Raji (cell line): ENCODE results near the gene EFL1.

Experiments
- POLR2A ChIP-seq: IDR thresholded peaks from 2 replicates; pipeline ENCODE4 v1.6.1; 2011; ENCODE audit warnings: low read depth, low read length, control low read depth; ENCODE audit not compliant: insufficient read depth

Gene EFL1

DNA sequence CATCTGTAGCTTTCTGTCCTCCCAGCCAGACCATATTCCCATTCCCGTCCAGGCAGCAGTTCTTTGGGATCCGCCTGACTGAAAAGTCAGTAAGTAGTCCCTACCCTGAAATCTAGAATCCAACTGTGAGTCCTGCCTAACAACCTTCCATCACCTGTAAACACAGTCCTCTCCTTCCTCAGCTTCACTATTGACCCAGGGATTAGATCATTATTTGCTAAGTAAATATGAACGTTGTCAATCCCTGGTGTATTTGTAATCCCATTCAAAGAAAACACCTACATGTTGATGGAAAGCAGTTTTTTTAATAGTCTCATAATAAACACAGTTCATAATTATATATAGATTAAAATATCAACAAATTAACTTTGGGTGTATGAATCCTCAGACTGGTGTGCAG lies 816 bp upstream of the EFL1 start:
- TF ChIP-seq POLR2A, result no peak

DNA sequence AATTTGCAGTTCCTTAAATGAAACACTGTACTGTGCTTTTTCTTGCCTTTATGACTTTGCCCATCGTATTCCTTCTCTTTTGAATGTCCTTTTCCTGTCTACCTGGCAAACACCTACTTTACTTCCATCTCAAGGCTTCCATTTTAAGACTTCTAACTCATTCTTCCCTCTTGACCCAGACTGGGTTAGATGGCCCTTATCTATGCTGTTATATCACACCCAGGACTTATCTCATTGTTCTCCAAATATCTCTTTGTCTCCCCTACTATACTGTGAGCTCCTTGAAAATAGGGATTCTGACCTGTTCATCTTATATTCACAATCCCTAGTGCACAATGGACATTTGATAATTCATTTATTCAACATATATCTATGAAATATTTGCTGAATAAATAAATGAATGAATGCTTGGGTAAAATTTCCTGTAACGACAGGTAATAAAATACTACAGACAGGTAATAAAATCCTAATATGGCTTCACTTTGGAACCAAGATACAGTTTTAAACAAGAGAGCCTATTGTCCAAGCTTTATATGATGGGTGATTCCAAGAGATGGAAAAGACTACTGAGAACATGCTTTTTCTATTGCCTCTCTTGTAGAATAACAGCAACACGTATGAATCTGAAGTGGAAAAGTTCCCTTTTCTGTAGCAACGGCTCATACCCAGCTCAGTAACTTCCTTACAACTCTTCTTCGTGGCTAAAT lies 22.7 kb downstream of the EFL1 start:
- TF ChIP-seq POLR2A, result no peak

DNA sequence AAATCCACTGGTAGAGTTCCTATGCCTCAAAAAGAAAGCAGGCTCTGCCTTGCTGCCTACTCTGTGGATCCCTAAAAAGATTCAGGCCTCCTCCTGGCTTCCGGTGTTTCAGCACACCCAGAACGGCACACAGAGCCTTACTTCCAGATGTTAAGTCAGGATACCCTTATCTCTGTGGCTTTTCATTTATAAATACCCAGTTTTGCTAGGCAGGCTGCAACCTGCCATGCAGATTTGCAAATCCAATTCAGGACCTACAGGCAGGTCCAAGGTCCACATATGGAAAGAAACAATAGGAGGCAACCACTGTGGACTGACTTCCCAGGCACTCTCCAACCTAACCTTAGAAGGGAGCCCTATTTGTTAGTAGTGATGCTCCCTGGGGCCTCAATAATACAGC lies 30.7 kb downstream of the EFL1 start:
- TF ChIP-seq POLR2A, result no peak

DNA sequence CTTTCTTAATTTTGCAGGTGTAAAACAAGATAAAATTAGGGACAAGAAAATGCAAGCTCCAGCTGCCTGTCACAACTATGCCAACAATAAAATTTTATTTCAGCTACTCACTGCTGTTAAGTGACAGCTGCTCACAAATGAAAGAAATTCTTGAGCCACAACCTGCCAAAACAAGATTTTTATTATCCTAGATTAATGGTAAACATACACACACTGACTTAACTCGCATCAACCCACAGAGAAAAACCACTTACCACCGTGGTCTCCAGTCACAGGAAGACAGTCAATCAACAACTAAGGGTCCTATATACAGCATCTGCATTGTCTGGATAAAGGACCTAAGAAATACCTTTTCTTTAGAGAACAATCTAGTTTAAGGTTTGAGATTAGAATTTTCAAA lies 31.3 kb downstream of the EFL1 start:
- TF ChIP-seq POLR2A, result no peak

DNA sequence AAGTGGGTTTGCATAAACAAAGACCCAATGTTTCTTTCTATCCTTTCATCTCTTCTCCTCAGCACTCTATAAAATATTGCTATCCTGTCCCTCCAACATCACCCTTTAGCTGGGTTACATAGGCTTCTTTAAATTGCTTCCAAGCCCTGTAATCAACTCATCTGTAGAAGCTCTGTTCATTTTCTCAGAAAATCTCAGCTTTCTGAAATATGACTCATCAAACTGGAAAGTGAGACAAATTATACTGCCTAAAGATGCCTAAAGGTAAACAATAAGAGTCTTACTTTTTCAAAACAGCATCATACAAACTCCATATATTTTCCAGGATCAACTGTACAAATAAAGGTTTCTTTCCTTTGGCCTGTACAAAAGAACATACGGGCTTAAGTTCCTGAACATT lies 33.8 kb downstream of the EFL1 start:
- no peak for TF ChIP-seq POLR2A

DNA sequence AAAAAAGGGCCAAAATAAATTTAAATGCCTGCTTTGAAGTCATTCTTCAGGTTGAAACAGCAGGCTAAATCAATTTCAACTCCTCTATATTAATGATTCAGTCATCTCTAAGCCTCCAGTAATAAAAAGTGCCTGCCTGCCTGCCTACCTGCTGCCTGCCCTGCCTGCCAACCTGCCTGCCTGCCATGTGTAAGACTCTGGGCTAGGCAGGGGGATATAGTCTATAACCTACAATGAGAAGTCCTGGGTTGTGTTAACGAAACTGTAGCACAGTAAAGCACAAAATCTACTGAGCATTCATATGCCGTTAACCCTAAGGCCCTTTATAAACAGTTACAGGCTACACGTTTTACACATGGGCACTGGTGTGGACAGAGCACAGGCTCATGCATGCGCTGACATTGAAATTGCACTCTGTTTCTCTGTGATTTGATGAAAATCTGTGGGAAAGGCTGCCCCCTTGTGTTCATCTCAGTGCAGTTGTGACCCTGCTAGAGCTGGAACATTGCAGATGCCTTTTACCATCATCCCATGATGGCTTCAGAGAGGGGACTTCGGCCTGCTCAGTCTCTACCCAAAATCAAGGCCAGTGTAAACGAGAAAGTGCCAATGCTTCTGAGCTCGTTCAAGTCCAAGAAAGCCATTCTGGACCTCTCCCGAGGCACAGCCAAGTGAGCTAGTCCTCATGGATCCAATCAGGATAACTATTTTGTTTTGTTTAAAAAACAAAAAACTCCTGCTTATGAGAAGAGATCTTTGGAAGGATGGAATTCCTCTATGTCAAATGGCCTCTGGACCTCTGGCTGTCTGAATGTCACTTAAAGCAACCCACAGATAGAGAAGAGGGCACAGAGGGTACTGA lies 64.6 kb downstream of the EFL1 start:
- TF ChIP-seq POLR2A, result no peak

DNA sequence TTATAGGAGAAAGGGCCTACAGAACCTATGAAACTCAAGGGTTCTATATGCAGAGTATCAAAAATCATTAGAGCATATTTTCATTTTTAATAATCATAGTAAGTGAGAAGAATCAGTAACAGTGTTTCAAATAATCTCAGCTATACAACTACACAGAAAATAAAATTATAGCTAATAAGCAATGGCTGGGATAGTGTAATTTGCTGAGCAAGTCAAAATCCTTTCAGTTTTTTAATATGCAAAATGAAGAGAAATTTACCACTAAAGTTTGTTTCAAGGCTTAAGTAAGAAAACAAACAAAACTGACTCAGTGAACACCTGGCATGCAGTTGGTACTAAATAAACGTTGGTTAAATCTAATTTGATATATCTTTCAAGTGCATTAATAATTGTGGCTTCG lies 66.2 kb downstream of the EFL1 start:
- TF ChIP-seq POLR2A, result no peak

DNA sequence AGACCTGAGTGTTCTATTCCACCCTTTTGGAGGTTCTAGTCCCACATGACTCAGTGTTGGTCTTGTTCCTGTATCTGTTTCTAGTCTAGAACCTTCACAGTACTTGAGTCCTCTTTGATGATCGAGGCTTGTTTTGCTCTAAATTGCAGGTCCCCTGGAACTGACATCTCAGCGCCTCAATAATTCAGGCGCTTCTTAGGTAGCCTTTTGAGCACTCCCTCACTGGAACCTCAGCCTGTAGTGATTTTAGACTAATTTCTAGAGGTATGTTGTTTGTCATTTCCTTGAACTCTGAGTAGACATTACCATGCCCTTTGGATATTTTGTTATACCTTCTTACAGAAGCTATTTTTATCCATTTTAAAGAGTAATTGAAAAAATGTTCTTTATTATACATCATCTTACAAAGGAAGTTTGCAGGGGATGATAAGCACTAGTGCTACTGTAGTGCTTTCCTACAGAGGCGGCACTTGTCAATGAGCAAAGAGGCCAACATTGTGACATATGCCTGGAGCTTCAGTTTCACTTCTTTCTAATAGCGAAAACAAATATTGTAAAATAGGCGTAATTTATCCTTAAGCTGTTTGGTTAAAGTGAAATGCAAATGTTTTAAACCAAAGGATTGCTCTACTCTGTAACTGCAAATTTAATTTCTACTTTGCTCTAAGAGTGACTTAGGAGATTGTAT lies 75.7 kb downstream of the EFL1 start:
- no peak for TF ChIP-seq POLR2A

DNA sequence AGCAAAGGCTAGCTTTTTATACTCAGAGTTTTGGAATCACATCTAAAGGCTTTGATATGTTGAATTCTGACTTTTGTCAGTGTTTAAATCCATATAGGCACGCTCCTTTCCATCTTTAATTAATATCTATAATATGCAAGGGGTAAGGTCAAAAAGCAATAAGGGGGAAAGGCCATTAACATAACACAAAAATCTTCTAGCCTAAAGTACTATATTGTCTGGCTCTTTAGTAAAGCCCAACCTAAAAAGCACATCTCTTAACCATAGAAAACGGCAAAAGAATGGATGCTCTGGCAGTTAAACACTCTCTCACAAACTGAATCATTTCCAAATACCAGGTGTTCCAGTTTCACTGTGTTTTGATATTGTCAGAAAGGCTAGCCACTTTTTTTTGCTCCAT lies 76.4 kb downstream of the EFL1 start:
- no peak for TF ChIP-seq POLR2A

DNA sequence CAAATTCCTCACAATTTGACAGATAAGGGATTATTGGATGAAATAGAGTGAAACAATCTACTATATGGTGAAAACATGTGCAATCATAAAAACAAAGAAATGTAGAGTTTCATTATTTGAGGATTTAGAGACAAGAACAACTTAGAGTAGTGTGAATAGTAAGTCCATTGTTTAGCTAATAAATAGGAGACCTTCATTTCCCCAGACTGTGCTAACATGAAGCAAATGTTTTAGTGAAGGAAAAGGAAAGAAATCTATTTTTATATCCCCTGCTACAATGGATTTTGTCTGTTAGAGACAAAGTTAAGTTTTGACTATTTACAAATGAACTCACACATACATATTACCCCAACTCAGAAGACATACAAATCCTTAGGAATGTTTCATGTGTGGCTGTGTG lies 77.8 kb downstream of the EFL1 start:
- no peak for TF ChIP-seq POLR2A

DNA sequence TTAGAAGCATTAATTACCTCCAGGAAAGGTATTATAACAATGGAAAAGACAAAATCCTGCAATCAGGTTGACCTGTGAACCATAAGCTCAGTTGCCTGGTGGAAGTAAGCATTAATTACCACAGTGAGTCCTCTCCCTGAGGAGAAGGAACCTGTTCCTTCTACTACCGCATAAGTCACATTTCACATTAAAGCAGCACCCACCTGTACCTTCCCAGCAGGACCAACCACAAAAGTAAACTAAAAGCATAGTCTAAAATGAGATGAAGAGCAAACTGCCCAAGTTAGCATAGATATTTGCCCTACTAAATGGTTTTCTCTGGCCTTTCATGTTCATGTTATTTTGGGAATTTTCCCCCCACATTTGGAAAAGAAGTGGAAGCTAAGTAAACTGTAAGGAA lies 78.2 kb downstream of the EFL1 start:
- TF ChIP-seq POLR2A, result no peak

DNA sequence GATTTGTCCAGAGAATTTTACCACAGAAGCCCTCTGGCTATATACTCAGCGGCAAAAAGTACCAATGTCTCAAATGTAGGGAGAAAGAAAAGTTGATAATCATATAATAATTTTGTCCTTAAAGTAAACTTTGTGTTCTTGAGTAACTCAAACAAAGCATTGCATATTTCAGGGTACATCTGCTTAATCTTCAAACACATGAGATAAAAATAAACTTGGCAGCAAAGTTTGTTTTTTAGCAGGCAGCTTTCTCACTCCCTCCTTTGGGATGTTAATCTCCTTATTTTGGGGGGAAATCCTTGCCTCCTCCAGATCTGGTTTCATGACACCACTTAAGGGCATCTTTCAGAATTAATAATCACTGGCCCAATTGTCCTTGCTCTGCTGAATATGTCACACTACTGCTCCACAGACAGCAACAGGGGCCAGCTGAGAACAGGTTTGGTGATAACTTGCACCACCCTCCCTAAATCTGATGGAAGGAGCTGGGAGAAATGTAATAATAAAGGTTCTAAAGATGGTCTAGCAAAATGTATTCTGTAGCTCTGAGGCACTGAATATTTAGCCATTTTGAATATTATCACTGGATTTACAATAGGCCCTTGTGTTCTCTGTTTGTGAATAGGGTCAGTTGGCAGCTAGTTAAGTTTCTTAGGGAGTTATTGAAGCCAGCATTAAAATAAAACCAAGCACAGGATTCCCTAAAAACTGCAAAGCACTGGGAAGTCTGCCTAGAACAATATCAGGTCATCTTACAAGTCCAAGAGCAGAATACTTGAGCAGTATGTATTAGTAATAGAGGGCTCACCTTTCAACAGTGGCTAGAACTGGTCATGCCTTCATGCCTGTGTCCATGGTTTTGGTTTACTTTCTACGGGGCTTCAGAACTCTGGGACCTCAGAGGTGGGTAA lies 79.2 kb downstream of the EFL1 start:
- no peak for TF ChIP-seq POLR2A

DNA sequence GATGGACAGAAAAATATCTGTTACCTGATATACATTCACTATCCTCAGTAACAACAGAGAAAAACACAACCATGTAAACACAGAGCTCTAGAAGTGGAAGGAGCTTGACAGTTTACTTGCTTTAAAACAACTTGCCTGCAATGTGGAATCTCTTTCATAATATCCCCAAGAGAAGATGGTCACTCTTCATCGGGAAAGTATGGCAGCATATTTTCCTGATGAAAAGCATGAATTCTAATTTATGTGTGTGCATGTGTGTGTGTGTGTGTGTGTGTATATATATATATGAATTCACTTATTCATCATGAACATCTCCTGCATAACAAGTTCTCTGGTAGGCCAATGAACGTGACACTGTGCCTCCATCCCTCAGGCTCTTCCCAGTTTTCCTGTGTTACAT lies 81.2 kb downstream of the EFL1 start:
- TF ChIP-seq POLR2A, result no peak

DNA sequence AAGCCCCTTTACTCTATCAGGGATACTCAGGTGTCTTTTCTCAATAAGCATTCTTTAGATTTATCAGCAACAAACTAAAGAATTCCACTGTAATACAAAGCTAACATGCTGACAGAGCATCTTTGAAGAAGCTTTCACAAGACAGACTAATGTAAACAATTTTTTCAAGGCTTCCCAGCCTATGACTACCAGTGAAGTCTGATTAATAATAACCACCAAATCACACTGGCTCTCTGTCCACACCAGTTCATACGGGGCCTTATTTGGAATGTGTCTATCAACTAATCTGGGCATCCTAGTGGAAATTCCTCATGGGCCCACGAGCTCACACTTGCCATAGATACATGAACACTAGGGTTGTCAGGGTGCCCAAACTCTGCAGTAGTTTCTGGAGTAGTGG lies 84.5 kb downstream of the EFL1 start:
- TF ChIP-seq POLR2A, result no peak
